Measurements from ENCODE around the gene ADAM8.

Gene ADAM8

DNA sequence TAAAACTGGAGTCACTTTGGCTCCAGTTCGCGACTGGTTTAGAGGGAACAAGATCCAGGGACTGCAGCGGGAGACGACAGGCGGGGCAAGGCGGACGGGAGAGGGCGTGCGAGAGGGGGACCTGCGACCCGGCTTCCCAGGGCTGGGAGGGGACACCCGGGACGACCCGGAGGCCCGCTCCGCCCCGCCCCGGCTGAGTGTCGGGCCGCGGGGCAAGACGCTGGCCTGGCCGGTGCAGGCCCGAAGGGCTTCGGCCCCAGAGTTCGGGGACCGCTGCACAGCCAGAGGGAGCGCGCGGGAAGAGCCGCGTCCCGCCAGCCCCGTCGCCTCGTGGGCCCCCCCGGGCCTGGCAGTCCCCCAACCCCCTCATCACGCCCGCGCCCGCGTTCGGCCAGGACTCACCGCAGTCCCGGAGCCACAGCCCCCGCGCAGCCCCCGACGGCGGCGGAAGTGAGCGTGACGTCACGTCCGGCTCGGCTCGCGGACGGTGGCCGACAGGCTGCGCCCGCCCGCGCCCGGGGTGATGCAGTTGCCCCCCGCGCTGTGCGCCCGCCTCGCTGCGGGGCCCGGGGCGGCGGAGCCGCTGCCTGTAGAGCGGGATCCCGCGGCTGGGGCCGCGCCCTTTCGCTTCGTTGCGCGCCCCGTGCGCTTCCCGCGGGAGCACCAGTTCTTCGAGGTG lies 31.9 kb upstream of the ADAM8 start, which contains the start of the genes TUBGCP2 and ZNF511:
Gene TUBGCP2 (minus strand): TSS at position 452 of the 679 bp plus-strand sequence. CDS start 5,931 bp downstream, outside the sequence.
Gene ZNF511 (plus strand): TSS at position 494 of the 679 bp plus-strand sequence. CDS start 30 bp downstream, at position 524.
- DNase-seq: peak; percentile 90

DNA sequence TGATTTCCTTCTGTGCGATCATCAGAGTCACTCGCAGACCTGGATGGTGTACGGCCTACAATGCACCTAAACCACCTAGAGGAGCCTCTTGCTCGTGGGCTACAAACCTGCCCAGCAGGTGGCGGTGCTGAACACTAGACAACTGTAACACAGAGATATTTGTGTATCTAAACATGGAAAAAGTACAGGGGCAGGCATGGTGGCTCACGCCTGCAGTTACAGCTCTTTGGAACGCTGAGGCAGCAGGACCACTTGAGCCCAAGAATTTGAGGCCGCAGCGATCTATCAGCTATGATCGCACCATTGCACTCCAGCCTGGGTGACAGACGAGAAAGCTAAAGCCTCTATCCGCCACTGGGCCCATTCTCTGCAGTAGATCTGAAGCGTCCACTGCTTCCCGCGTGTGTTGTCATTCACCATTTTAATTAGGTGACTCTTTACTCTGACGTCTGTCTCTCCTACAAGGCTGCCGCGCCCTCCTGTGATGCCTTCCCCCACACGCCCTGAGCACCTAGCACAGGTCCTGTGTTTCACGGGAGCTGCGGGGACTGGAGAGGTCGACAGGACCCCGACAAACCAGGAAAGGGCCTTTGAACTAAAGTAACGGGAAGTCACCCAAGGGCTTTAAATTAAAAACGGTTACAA lies 31.2 kb upstream of the ADAM8 start:
- DNase-seq: peak; percentile 92

GRCh38 chr10:133306941-133307379 lies 30.3 kb upstream of the ADAM8 start:
- DNase-seq: no peak

DNA sequence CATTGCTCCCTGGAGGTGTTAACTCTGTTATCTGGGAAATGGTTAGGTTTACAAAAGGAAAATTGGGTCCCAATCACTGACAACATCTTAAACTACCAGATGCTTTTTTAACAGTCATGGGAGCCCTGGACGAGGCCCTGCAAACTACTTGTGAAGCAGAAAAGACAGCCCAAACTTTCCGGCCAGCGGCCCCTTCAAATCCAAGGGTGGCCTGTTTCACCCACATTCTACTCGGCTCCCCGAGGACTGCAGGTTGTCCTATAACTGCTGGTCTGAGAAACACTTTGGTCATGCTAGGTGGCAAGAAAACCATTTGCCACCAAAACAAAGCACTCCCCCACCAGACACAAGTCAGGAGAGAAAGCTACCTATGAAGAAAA lies 29.4 kb upstream of the ADAM8 start:
- DNase-seq: no peak

- DNase-seq: no peak
Observed at GRCh38 chr10:133303206-133303605, 26.5 kb upstream of the ADAM8 start.

GRCh38 chr10:133302230-133302629 lies 25.6 kb upstream of the ADAM8 start:
- no peak for DNase-seq

DNA sequence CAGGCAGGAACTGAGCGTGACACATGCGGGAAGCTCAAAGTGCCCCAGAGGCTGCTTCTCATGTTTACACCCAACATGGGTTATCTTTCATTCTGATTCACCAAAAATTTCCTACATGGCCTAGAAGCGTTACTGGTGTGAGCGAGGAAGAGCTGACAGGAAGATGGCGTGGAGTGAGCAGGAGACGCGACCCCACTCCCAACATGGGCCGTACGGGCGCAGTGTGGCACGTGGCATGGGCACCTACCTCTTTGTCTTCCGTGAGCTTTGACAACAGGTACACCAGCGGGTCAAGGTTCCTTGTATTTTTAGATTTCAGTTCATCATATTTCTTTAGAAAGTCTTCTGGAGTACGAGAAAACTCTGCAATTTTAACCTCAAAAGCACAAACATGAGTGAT lies 23.1 kb upstream of the ADAM8 start:
- no peak for DNase-seq

GRCh38 chr10:133299224-133299623 lies 22.6 kb upstream of the ADAM8 start:
- no peak for DNase-seq

DNA sequence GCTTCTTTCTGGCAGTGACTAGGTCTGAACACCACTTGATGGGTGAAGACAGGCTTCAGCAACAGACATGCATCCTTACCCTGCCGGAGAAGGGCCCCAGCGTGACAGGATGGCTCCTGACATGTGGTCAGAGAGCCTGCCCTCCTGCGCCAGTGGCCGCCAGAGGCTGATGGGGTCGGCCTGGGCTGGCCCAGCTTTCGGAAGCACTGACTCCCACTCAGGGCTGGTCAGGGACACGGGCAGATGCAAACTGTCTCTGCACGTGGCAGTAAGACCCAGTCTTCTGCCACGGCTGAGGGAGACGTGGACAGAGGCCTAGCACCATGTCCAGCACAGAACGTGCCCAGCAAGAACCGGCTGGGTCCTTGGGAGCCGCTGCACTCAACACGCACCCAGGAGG lies 21.8 kb upstream of the ADAM8 start:
- no peak for DNase-seq

- DNase-seq: no peak
Observed at GRCh38 chr10:133297504-133297903, 20.8 kb upstream of the ADAM8 start.

DNA sequence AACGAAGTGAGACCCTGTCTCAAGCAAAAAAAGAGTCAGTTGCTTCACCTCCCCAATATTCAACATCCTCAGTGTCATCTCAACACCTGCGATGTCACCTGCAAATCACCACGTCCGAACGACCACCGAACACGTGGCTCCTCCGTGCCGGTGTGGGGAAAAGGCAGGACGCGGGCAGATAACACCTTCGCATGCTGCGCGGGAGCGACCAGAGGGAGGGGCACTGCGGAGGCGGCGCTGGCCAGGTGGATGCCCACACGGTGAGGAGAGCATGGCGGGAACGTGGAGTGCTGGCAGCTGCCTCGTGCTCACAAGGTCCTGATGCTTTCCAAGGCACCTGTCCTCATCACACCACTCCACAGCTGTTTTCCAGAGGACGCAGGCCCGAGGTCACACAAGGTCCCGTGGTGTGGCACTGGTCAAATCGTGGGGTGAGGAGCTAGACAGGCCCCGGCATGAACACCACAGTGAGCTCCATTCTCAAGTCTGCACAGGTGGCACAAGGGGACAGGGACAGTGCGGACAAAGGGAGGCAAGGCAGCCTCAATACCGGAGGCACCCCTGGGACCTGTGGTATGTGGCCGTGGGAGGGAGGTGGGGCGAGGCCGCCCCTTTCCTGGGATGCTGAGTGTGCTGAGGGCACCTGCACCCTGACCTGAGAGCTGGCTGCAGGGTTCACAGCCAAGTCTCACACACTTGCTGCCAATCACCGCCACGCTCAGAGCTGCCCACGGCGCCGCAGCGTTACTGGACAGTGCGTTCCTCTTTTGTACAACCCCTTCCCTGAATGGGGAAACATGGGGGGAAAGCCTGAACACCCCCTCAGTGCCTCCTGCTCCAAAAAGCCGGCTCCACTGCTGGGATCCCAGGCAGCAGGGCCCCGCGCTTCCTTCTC lies 19.0 kb upstream of the ADAM8 start:
- no peak for DNase-seq

DNA sequence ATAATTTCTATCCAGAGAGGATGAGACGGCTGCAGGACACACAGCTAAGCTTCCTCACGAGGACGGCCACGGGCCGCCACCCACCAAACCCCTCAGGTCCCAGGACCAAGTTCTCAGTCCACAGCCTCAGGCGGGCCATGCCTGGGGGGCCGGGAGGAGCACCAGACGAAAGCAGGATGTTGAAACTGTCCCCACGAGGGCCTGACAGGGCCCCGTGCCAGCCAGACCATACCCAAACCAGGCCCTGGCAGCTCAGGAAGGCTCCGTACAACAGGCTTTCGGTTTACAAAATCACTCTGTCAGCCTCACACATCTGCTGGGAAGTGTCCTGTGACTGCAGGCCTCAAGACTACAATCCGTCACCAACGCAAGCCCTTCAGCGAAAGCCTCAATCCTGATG lies 17.5 kb upstream of the ADAM8 start:
- DNase-seq: no peak

GRCh38 chr10:133293810-133294119 lies 17.1 kb upstream of the ADAM8 start:
- no peak for DNase-seq

GRCh38 chr10:133292919-133293809 lies 16.5 kb upstream of the ADAM8 start:
- DNase-seq: no peak

GRCh38 chr10:133289761-133290160 lies 13.1 kb upstream of the ADAM8 start:
- no peak for DNase-seq

- no peak for DNase-seq
Observed at GRCh38 chr10:133287832-133288500, 11.3 kb upstream of the ADAM8 start.

DNA sequence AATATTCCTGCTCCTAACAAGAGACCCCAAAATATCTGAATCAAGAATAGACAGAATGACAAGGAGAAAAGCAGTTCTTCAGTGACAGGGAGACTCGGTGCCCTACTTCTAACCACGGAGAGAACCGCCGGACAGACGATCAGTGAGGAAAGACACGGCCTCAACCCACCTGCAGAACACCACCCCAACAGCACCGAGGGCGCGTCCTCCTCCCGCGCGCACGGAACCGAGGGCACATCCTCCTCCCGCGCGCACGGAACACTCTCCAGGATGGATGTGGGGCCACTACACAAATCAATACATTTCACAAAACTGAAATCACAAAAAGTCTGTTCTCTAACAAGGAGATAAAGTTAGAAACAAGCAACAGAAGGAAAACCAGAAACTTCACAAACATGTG lies 9.7 kb upstream of the ADAM8 start:
- no peak for DNase-seq

GRCh38 chr10:133285217-133285616 lies 8.5 kb upstream of the ADAM8 start:
- no peak for DNase-seq

GRCh38 chr10:133283931-133284330 lies 7.3 kb upstream of the ADAM8 start:
- no peak for DNase-seq

DNA sequence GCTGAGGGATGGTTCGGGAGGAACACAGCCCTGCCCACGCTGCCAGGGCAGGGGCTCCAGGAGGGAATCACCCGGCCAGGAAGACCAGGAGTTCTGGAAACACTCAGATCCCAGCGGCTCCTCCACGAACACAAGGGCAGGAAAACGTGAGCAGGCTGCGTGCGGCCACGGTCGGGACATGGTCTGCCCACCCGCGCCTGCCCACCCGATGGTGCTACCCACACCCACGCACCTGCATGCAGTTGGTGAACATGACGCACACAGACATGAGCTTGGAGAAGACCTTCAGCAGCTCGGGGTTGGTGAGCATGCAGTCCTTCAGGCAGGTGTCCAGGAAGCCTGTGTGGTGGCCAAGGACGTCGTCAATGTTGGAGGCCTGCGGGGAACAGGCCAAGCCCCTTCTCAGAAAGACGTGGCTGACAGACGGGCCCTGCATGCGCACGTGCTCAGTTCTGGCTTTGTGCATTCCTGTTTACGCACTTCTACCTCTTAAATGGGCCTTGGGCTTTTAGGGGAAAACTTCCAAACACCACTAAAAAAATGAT lies 6.2 kb upstream of the ADAM8 start:
- DNase-seq: no peak

GRCh38 chr10:133281628-133282372 lies 5.1 kb upstream of the ADAM8 start:
- DNase-seq: no peak
